HL-60 (cell line): ENCODE results near the gene GNG12.

Experiments
- DNase-seq, 2 experiments: peaks; one replicate each; pipeline ENCODE4 v3.0.0-alpha.2; 2010 to 2020; ENCODE audit warnings: low read depth in 1 of 2, low spot score in 1 of 2
- H3K27ac ChIP-seq: fragments of 250-450 bp; sonication (Bioruptor Pico); replicated peaks from 2 replicates; pipeline ENCODE4 v1.5.1; 2020; ENCODE audit warnings: mild to moderate bottlenecking, moderate library complexity
- H3K27me3 ChIP-seq: fragments of 250-450 bp; sonication (Bioruptor Pico); 2 replicates; pipeline ENCODE4 v1.5.1; 2021; ENCODE audit warnings: mild to moderate bottlenecking, moderate library complexity; ENCODE audit not compliant: insufficient read depth, poor library complexity, severe bottlenecking
- H3K4me3 ChIP-seq: replicated peaks from 2 replicates; pipeline ENCODE4 v1.5.1; 2011; ENCODE audit warnings: mild to moderate bottlenecking, control low read depth, low read length; ENCODE audit not compliant: insufficient read depth
- GABPA ChIP-seq: IDR thresholded peaks from 2 replicates; pipeline ENCODE4 v1.6.1; 2012; ENCODE audit warnings: low read depth
- POLR2AphosphoS5 ChIP-seq: IDR thresholded peaks from 2 replicates; pipeline ENCODE4 v1.6.1; 2012; ENCODE audit warnings: low read depth
- REST ChIP-seq: IDR thresholded peaks from 2 replicates; pipeline ENCODE4 v1.6.1; 2012; ENCODE audit warnings: low read depth; ENCODE audit not compliant: insufficient replicate concordance
- SPI1 ChIP-seq: IDR thresholded peaks from 2 replicates; pipeline ENCODE4 v1.6.1; 2012; ENCODE audit warnings: low read depth, mild to moderate bottlenecking, borderline replicate concordance
- TF ChIP-seq, protein P1 (sequence below): IDR thresholded peaks from one replicate; pipeline ENCODE4 v1.5.1; 2011; ENCODE audit warnings: low read length, control low read depth, inconsistent platforms; ENCODE audit not compliant: insufficient read depth

GNG12 gene

GRCh38 chr1:67740543-67740942 lies 92.7 kb downstream of the GNG12 start:
- no peak overlapping the region for H3K27ac ChIP-seq
- no peaks in the 10 kb centered on the region for H3K27me3 ChIP-seq
- no peak for DNase-seq
- no peak overlapping the region for H3K4me3 ChIP-seq
- no peak for TF ChIP-seq SPI1
- TF ChIP-seq, protein P1, sequence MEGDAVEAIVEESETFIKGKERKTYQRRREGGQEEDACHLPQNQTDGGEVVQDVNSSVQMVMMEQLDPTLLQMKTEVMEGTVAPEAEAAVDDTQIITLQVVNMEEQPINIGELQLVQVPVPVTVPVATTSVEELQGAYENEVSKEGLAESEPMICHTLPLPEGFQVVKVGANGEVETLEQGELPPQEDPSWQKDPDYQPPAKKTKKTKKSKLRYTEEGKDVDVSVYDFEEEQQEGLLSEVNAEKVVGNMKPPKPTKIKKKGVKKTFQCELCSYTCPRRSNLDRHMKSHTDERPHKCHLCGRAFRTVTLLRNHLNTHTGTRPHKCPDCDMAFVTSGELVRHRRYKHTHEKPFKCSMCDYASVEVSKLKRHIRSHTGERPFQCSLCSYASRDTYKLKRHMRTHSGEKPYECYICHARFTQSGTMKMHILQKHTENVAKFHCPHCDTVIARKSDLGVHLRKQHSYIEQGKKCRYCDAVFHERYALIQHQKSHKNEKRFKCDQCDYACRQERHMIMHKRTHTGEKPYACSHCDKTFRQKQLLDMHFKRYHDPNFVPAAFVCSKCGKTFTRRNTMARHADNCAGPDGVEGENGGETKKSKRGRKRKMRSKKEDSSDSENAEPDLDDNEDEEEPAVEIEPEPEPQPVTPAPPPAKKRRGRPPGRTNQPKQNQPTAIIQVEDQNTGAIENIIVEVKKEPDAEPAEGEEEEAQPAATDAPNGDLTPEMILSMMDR, result no peak
- TF ChIP-seq POLR2AphosphoS5, result no peak
- TF ChIP-seq GABPA, result no peak
- no peak for TF ChIP-seq REST

GRCh38 chr1:67739361-67739760 lies 93.9 kb downstream of the GNG12 start:
- no peak for TF ChIP-seq POLR2AphosphoS5
- TF ChIP-seq GABPA, result no peak
- TF ChIP-seq REST, result no peak
- no peak for TF ChIP-seq SPI1
- TF ChIP-seq, protein P1, result no peak
- no peaks in the 10 kb centered on the region for H3K27me3 ChIP-seq
- no peak overlapping the region for H3K27ac ChIP-seq
- no peak overlapping the region for H3K4me3 ChIP-seq
- DNase-seq, result no peak

GRCh38 chr1:67738401-67738800 lies 94.9 kb downstream of the GNG12 start:
- DNase-seq, result no peak
- no peaks in the 10 kb centered on the region for H3K27me3 ChIP-seq
- no peak overlapping the region for H3K27ac ChIP-seq
- no peak overlapping the region for H3K4me3 ChIP-seq
- TF ChIP-seq REST, result no peak
- no peak for TF ChIP-seq POLR2AphosphoS5
- TF ChIP-seq, protein P1, result no peak
- no peak for TF ChIP-seq SPI1
- TF ChIP-seq GABPA, result no peak
